ENCODE measurements around the gene NBPF1. TPM values are rescaled to one million over a fixed set of nuclear protein-coding genes. Genes with fewer than 3 reads are reported as not detected.
"Not testable (repeated sequence)": the region's sequence is repeated elsewhere in the genome, so short reads cannot be mapped to it uniquely, and the experiment has no call there.

The NBPF1 gene
- total RNA-seq, 1 experiment from 2014 or later = 46.0 TPM

GRCh38 chr1:16513412-16514106 lies 99.8 kb downstream of the NBPF1 start:
- TSS peak; percentile 99 for BruUV-seq (replicated peaks)
- H4K20me1 ChIP-seq (ENCODE audit: insufficient read depth); H3K9me3 ChIP-seq (ENCODE audit: control insufficient read depth in 1 of 2, insufficient read depth in 1 of 2, low read depth in 1 of 2, low read length in 2 of 2); H2AFZ ChIP-seq (ENCODE audit: low read depth, low read length, poor library complexity, severe bottlenecking); H3K36me3 ChIP-seq (ENCODE audit: control insufficient read depth in 1 of 2, insufficient read depth in 2 of 2, low read length in 2 of 2); H3K9me2 ChIP-seq (ENCODE audit: insufficient read depth); H3K27me3 ChIP-seq (ENCODE audit: insufficient read depth, low read length); CTCF ChIA-PET; RAD21 ChIA-PET (ENCODE audit: low non-redundant PET in 1 of 2, low total read pairs in 2 of 2, uncharacterized antibody in 2 of 2, unreplicated experiment in 2 of 2); intact Hi-C loops (cut with micrococcal nuclease); H3K79me2 ChIP-seq (ENCODE audit: insufficient read depth, low read length): not testable (repeated sequence)
- Histone ChIP-seq H3K4me3 (replicated peaks in 1 of 2; ENCODE audit: low read depth in 1 of 2, low read length in 2 of 2) (peak overlapping the region; percentile 19 to 26; a peak in 2 of 4 replicates), H3K27ac (ENCODE audit: low read depth, low read length) (peak overlapping the region; percentile 75), H3K9ac (ENCODE audit: low read length) (peak overlapping the region; percentile 36), H3K4me2 (ENCODE audit: low read length) (peak overlapping the region; percentile 32), H3K4me1 (ENCODE audit: control insufficient read depth in 1 of 2, insufficient read depth in 2 of 2, low read length in 2 of 2) (peaks cover 7 to 11% of the 10 kb centered on the region in 2 experiments; a peak in 3 of 4 replicates)
- TF ChIP-seq POLR2AphosphoS5 (IDR thresholded peaks at IDR 0.05; ENCODE audit: low read depth, low read length) (peak; percentile 90), ZBTB33 (IDR thresholded peaks at IDR 0.05; ENCODE audit: extremely low read depth, insufficient replicate concordance, low read length) (peak; percentile 84), CEBPB (IDR thresholded peaks at IDR 0.05; ENCODE audit: low read depth) (0 out of 2 replicates have a peak, but pooled peaks have one; percentile 40), POLR2A (IDR thresholded peaks at IDR 0.05; ENCODE audit: borderline replicate concordance, extremely low read depth, insufficient read depth, insufficient read length) (peak; percentile 98), SP1 (IDR thresholded peaks at IDR 0.05; ENCODE audit: low read depth) (peak; percentile 64; the same call in 1 of the 2 replicates), MAX (IDR thresholded peaks at IDR 0.05) (0 out of 2 replicates have a peak, but pooled peaks have one; percentile 28), SIN3A (IDR thresholded peaks at IDR 0.05; ENCODE audit: low read depth) (peak; percentile 94), YY1 (IDR thresholded peaks at IDR 0.05; ENCODE audit: extremely low read depth, insufficient replicate concordance, low read depth, low read length) (peak; percentile 7), CBX3 (IDR thresholded peaks at IDR 0.05; ENCODE audit: low read depth) (peak; percentile 42; the same call in 1 of the 2 replicates), JUND (IDR thresholded peaks at IDR 0.05) (peak; percentile 43; the same call in 1 of the 2 replicates)
- POLR2A ChIA-PET = interaction anchor here (0.6 to 1.5 kb wide), 10 partner anchors 8 to 394 kb away, joined by 3 to 12 read pairs (median 4); partner anchors contain the start of genes NECAP2 and RNU1-2
- DNase-seq (ENCODE audit: low read depth, low spot score) (peak; percentile 93), ATAC-seq (peak; percentile 98)

- Histone ChIP-seq H3K4me1 (ENCODE audit: control insufficient read depth in 1 of 2, insufficient read depth in 2 of 2, low read length in 2 of 2) (peaks cover 7 to 11% of the 10 kb centered on the region in 2 experiments; a peak in 3 of 4 replicates), H3K9ac (ENCODE audit: low read length) (peak overlapping the region; percentile 36), H3K4me2 (ENCODE audit: low read length) (peak overlapping the region; percentile 32), H3K4me3 (replicated peaks in 1 of 2; ENCODE audit: low read depth in 1 of 2, low read length in 2 of 2) (peak overlapping the region; percentile 19 to 26; a peak in 2 of 4 replicates), H3K27ac (ENCODE audit: low read depth, low read length) (peak overlapping the region; percentile 75)
- CTCF ChIA-PET; H4K20me1 ChIP-seq (ENCODE audit: insufficient read depth); H3K9me3 ChIP-seq (ENCODE audit: control insufficient read depth in 1 of 2, insufficient read depth in 1 of 2, low read depth in 1 of 2, low read length in 2 of 2); H3K27me3 ChIP-seq (ENCODE audit: insufficient read depth, low read length); BruUV-seq (replicated peaks); RAD21 ChIA-PET (ENCODE audit: low non-redundant PET in 1 of 2, low total read pairs in 2 of 2, uncharacterized antibody in 2 of 2, unreplicated experiment in 2 of 2); intact Hi-C loops (cut with micrococcal nuclease); H3K79me2 ChIP-seq (ENCODE audit: insufficient read depth, low read length); H3K36me3 ChIP-seq (ENCODE audit: control insufficient read depth in 1 of 2, insufficient read depth in 2 of 2, low read length in 2 of 2); H2AFZ ChIP-seq (ENCODE audit: low read depth, low read length, poor library complexity, severe bottlenecking); H3K9me2 ChIP-seq (ENCODE audit: insufficient read depth); ATAC-seq; DNase-seq (ENCODE audit: low read depth, low spot score): not testable (repeated sequence)
- POLR2A ChIA-PET = interaction anchor here (0.7 kb wide), 1 partner anchor 127 kb away, joined by 4 read pairs; no protein-coding TSS in a partner anchor
These were observed 100.5 kb downstream of the NBPF1 start for GRCh38 chr1:16512624-16513411.
